ENCODE data around the gene WHRN. TPM values are rescaled to one million over a fixed set of nuclear protein-coding genes. Genes with fewer than 3 reads are reported as not detected.

The WHRN gene
- total and polyA plus RNA-seq, 2 of the 13 experiments (the other 11 are each of a cell fraction or from before 2014, with no cell fraction given): 2.3 to 5.3 TPM

DNA sequence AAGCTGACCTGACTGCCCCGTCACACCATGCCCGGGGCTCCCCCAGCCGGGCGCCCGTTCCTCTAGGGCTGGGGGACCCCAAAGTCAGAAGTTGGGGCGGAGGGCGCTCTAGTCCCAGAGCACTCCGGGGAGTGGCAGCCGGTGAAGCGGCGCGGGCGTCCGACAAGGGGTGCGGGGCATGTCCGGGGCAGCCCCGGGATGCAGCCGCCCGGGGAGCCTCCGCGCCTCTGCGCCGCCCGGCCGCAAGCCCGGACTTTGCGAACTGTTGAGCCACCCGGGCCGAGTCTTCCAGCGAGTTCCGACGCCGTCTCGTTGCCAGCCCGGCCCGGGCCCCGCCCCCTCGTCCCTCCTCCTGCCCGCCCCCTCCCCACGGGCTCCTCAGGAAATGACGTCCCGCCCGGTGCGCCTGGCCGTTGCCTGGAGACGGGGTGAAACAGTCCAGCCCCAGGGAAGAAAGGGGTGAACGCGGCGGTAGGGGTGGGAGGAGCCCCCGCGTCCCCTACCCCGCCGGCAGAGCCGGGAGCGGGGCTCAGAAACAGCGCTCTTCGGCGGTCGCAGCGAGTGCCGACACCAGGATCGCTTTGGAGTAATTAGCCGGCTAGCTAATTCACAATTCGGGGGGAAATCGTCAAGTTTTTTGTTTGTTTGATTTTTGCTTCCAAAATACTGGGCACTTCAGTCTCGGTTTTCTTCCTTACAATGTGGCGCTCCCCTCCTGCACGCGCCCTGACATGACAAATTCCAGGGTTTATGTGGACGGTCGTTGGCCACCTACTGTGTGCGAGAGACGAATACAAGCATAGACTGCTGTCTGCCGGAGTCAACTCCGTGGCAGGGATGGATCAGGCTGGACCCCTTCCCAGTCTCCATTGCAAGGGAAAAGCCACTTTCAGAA lies at the start of gene WHRN (continued):
- TF ChIP-seq ZNF800 (CRISPR knock-in tag; IDR thresholded peaks at IDR 0.05): no peak
- no peak for TF ChIP-seq ZNF292 (CRISPR knock-in tag; IDR thresholded peaks at IDR 0.05; ENCODE audit: borderline replicate concordance, low read depth)
- TF ChIP-seq NR1H2 (CRISPR knock-in tag; IDR thresholded peaks at IDR 0.05; ENCODE audit: borderline replicate concordance, low read depth): no peak
- TF ChIP-seq ZNF251 (CRISPR knock-in tag; IDR thresholded peaks at IDR 0.05): no peak
- TF ChIP-seq IKZF1 (IDR thresholded peaks at IDR 0.05): no peak
- no peak for TF ChIP-seq EED (CRISPR knock-in tag; IDR thresholded peaks at IDR 0.05)
- 0 out of 2 replicates have a peak, but pooled peaks have one; percentile 11 for TF ChIP-seq DMAP1 (CRISPR knock-in tag; IDR thresholded peaks at IDR 0.05)
- no peak for TF ChIP-seq HMG20A (CRISPR knock-in tag; IDR thresholded peaks at IDR 0.05; ENCODE audit: borderline replicate concordance)
- no peak for TF ChIP-seq ZNF446 (CRISPR knock-in tag; IDR thresholded peaks at IDR 0.05)
- TF ChIP-seq, protein P1, sequence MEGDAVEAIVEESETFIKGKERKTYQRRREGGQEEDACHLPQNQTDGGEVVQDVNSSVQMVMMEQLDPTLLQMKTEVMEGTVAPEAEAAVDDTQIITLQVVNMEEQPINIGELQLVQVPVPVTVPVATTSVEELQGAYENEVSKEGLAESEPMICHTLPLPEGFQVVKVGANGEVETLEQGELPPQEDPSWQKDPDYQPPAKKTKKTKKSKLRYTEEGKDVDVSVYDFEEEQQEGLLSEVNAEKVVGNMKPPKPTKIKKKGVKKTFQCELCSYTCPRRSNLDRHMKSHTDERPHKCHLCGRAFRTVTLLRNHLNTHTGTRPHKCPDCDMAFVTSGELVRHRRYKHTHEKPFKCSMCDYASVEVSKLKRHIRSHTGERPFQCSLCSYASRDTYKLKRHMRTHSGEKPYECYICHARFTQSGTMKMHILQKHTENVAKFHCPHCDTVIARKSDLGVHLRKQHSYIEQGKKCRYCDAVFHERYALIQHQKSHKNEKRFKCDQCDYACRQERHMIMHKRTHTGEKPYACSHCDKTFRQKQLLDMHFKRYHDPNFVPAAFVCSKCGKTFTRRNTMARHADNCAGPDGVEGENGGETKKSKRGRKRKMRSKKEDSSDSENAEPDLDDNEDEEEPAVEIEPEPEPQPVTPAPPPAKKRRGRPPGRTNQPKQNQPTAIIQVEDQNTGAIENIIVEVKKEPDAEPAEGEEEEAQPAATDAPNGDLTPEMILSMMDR (CRISPR knock-in tag; IDR thresholded peaks at IDR 0.05): 0 out of 2 replicates have a peak, but pooled peaks have one; percentile 6
- no peak for TF ChIP-seq NR2F2 (IDR thresholded peaks at IDR 0.05; ENCODE audit: borderline replicate concordance, low read depth)
- no peak for TF ChIP-seq ZSCAN20 (CRISPR knock-in tag; IDR thresholded peaks at IDR 0.05; ENCODE audit: borderline replicate concordance)
- TF ChIP-seq ONECUT2 (CRISPR knock-in tag; IDR thresholded peaks at IDR 0.05): no peak
- no peak for TF ChIP-seq ARID2 (CRISPR knock-in tag; IDR thresholded peaks at IDR 0.05; ENCODE audit: borderline replicate concordance)
- no peak; the same call in 1 of the 2 replicates for TF ChIP-seq ZFP91 (CRISPR knock-in tag; IDR thresholded peaks at IDR 0.05; ENCODE audit: borderline replicate concordance)
- no peak for TF ChIP-seq TGIF2 (CRISPR knock-in tag; IDR thresholded peaks at IDR 0.05)
- no peak for TF ChIP-seq GTF2F1 (IDR thresholded peaks at IDR 0.05; ENCODE audit: low read length)
- no peak for TF ChIP-seq JDP2 (CRISPR knock-in tag; IDR thresholded peaks at IDR 0.05; ENCODE audit: borderline replicate concordance)
- TF ChIP-seq, protein P2, sequence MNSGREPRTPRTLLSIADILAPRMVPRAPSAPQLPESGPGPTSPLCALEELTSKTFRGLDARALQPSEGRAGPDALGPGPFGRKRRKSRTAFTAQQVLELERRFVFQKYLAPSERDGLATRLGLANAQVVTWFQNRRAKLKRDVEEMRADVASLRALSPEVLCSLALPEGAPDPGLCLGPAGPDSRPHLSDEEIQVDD (CRISPR knock-in tag; IDR thresholded peaks at IDR 0.05; ENCODE audit: borderline replicate concordance): no peak
- no peak for TF ChIP-seq NFKBIZ (CRISPR knock-in tag; IDR thresholded peaks at IDR 0.05)
- no peak for TF ChIP-seq TFAP4 (IDR thresholded peaks at IDR 0.05; ENCODE audit: borderline replicate concordance, low read depth)
- TF ChIP-seq ZNF589 (CRISPR knock-in tag; conservative IDR thresholded peaks at IDR 0.05): no peak
- no peak for TF ChIP-seq ZNF207 (IDR thresholded peaks at IDR 0.05; ENCODE audit: borderline replicate concordance)
- no peak for TF ChIP-seq PHB2 (IDR thresholded peaks at IDR 0.05; ENCODE audit: partially characterized antibody)
- TF ChIP-seq POLR2G (IDR thresholded peaks at IDR 0.05; ENCODE audit: low read depth, low read length): peak; percentile 71

Data from HepG2 (cell line).